HL-60 (cell line): ENCODE measurements around the gene RSF1.

Source experiments
- POLR2AphosphoS5 ChIP-seq: IDR thresholded peaks from 2 replicates; pipeline ENCODE4 v1.6.1; 2012; ENCODE audit warnings: low read depth
- TF ChIP-seq, protein P1 (sequence below): IDR thresholded peaks from one replicate; pipeline ENCODE4 v1.5.1; 2011; ENCODE audit warnings: low read length, control low read depth, inconsistent platforms; ENCODE audit not compliant: insufficient read depth
- TF ChIP-seq, protein P2 (sequence below): IDR thresholded peaks from 2 replicates; pipeline ENCODE4 v1.6.1; 2012; ENCODE audit warnings: low read depth; ENCODE audit not compliant: insufficient replicate concordance

DNA sequence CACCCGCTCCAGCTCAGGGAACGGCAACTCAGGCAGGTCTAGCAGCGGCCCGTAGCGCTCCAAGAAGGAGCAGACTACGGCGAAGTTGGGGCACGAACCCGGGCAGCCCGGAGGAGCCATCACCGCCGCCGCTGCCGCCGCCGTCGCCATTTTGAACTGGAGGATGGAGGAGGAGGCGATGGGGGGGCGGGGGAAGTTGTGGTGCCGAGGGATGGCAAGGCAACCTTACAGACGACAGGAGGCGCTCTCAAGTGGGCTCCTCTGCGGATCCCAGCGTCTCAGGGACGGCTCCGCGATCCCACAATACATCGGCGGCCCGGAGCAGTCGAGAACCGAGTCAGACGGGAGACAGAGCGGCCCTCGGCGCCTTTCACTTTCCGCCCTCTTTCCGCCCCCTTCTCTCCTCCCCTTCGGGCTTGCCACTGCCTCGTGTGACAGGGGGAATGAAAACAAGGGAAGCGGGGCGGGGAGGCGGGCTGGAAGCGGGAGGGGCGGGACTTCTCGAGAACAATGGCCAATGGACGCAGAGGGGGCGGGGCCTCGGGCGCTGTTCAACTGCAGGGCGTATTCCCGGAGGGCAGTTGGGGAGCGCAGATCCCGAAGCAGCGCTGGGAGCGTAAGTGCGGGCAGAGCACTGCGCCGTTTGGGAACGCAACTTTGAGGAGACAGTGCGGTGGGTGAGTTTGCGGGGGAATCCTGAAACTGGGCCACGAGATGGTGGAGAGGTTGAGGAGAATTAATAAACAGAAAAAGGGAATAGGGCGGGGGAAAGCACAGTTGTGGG is at the start of gene RSF1, which contains the start of gene AAMDC:
- no peak; the same call in 1 of the 2 replicates for TF ChIP-seq POLR2AphosphoS5
- TF ChIP-seq, protein P1, sequence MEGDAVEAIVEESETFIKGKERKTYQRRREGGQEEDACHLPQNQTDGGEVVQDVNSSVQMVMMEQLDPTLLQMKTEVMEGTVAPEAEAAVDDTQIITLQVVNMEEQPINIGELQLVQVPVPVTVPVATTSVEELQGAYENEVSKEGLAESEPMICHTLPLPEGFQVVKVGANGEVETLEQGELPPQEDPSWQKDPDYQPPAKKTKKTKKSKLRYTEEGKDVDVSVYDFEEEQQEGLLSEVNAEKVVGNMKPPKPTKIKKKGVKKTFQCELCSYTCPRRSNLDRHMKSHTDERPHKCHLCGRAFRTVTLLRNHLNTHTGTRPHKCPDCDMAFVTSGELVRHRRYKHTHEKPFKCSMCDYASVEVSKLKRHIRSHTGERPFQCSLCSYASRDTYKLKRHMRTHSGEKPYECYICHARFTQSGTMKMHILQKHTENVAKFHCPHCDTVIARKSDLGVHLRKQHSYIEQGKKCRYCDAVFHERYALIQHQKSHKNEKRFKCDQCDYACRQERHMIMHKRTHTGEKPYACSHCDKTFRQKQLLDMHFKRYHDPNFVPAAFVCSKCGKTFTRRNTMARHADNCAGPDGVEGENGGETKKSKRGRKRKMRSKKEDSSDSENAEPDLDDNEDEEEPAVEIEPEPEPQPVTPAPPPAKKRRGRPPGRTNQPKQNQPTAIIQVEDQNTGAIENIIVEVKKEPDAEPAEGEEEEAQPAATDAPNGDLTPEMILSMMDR = peak; percentile 56
- TF ChIP-seq, protein P2, sequence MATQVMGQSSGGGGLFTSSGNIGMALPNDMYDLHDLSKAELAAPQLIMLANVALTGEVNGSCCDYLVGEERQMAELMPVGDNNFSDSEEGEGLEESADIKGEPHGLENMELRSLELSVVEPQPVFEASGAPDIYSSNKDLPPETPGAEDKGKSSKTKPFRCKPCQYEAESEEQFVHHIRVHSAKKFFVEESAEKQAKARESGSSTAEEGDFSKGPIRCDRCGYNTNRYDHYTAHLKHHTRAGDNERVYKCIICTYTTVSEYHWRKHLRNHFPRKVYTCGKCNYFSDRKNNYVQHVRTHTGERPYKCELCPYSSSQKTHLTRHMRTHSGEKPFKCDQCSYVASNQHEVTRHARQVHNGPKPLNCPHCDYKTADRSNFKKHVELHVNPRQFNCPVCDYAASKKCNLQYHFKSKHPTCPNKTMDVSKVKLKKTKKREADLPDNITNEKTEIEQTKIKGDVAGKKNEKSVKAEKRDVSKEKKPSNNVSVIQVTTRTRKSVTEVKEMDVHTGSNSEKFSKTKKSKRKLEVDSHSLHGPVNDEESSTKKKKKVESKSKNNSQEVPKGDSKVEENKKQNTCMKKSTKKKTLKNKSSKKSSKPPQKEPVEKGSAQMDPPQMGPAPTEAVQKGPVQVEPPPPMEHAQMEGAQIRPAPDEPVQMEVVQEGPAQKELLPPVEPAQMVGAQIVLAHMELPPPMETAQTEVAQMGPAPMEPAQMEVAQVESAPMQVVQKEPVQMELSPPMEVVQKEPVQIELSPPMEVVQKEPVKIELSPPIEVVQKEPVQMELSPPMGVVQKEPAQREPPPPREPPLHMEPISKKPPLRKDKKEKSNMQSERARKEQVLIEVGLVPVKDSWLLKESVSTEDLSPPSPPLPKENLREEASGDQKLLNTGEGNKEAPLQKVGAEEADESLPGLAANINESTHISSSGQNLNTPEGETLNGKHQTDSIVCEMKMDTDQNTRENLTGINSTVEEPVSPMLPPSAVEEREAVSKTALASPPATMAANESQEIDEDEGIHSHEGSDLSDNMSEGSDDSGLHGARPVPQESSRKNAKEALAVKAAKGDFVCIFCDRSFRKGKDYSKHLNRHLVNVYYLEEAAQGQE = peak; percentile 68
